ENCODE data around the gene ATL1. TPM values are rescaled to one million over a fixed set of nuclear protein-coding genes. Genes with fewer than 3 reads are reported as not detected.

Gene ATL1
- total RNA-seq, 3 donors from 2014 or later, result 12.0 to 15.1 (median 13.1) TPM

DNA sequence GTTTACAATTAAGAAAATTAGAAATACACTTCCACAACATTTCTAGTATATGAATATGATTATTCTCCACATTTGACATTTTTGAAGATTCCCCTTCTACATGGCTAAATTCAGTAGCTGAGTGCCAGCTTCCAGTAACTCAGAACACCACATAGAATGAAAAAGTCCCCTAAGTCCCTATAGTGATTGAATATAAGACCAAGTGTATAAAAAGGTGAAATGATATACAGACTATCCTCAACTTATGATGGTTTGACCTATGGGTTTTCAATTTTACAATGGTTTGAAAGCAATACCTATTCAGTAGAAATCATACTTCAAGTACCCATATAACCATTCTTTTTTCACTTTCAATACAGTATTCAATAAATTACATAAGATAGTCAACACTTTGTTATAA, 15.8 kb downstream of the ATL1 start:
- no peak for DNase-seq
- Histone ChIP-seq H3K36me3 (ENCODE audit: low read depth) (no peaks in the 10 kb centered on the region), H3K4me1 (ENCODE audit: low read depth) (no peaks in the 10 kb centered on the region), H3K4me3 (no peak overlapping the region), H3K9me3 (peaks cover 5% of the 10 kb centered on the region)
- TF ChIP-seq, protein P1, sequence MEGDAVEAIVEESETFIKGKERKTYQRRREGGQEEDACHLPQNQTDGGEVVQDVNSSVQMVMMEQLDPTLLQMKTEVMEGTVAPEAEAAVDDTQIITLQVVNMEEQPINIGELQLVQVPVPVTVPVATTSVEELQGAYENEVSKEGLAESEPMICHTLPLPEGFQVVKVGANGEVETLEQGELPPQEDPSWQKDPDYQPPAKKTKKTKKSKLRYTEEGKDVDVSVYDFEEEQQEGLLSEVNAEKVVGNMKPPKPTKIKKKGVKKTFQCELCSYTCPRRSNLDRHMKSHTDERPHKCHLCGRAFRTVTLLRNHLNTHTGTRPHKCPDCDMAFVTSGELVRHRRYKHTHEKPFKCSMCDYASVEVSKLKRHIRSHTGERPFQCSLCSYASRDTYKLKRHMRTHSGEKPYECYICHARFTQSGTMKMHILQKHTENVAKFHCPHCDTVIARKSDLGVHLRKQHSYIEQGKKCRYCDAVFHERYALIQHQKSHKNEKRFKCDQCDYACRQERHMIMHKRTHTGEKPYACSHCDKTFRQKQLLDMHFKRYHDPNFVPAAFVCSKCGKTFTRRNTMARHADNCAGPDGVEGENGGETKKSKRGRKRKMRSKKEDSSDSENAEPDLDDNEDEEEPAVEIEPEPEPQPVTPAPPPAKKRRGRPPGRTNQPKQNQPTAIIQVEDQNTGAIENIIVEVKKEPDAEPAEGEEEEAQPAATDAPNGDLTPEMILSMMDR (IDR thresholded peaks at IDR 0.05), result no peak
- no peak for ATAC-seq
- intact Hi-C loops (cut with DNase I, micrococcal nuclease), result no loop called here

DNA sequence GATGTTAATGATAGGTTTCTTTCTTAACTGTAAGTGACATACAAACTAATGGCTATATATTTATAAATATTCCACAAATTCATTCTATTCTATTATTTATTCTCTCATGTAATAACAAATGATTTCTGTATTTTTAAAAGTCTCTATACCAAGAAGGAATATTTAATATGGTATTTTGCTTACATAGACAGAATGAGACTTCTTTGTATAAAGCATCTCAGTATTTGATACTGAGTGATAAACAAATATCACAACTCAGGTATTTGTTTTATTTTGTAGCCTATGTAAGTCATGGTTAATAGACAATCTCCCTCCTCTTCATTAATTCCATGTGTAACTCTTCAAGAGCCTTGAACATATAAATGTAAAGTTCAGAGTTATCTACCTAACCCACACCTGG, 18.0 kb downstream of the ATL1 start:
- TF ChIP-seq, protein P1 (IDR thresholded peaks at IDR 0.05), result no peak
- ATAC-seq, result no peak
- Histone ChIP-seq H3K4me3 (no peak overlapping the region), H3K36me3 (ENCODE audit: low read depth) (no peaks in the 10 kb centered on the region), H3K4me1 (ENCODE audit: low read depth) (no peaks in the 10 kb centered on the region), H3K9me3 (no peaks in the 10 kb centered on the region)
- intact Hi-C loops (cut with DNase I, micrococcal nuclease), result no loop called here
- DNase-seq, result no peak

DNA sequence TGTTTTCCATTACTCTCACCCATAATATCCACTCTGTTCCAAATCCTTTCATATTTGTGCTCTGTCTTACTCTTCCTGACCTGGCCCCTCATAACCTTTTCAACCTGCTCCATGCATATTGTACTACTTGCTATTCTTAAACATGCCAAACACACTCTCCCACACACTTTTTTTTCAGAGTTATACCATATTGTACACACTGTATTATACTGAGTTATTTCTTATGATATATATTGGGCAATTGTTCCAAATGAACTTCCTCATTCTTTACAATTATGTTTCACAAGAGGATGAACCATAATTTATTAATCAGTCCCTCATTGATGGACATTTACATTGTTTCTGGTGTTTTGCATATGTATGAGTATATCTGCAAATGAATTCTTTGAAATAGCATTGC, 18.5 kb downstream of the ATL1 start:
- H3K36me3 ChIP-seq (ENCODE audit: low read depth), result no peaks in the 10 kb centered on the region
- no peaks in the 10 kb centered on the region for H3K9me3 ChIP-seq
- TF ChIP-seq, protein P1 (IDR thresholded peaks at IDR 0.05), result no peak
- intact Hi-C loops (cut with DNase I, micrococcal nuclease), result no loop called here
- ATAC-seq (no peak), DNase-seq (no peak)
- H3K4me1 ChIP-seq (ENCODE audit: low read depth), result no peaks in the 10 kb centered on the region
- H3K4me3 ChIP-seq, result no peak overlapping the region

DNA sequence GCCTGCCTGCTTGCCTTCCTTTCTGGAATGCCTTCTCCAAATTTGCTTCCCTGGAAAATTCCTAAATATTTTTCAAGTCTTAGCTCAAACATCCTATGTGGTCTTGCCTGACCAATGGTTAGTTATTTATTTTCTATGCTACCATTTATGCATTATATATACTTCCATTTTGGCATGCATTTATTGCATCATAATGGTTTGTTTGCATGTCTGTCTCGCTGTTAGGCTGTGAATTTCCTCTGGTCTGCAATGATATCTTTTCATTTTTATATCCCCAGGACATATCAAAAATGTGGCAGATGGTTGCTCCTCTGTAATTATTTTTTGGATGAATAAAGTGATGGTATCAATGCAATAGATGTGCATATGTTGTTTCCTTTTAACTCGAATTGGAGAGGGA, 30.5 kb downstream of the ATL1 start:
- Histone ChIP-seq H3K9me3 (no peaks in the 10 kb centered on the region), H3K4me1 (ENCODE audit: low read depth) (no peaks in the 10 kb centered on the region), H3K36me3 (ENCODE audit: low read depth) (no peaks in the 10 kb centered on the region), H3K4me3 (no peak overlapping the region)
- ATAC-seq (no peak), DNase-seq (no peak)
- intact Hi-C loops (cut with DNase I, micrococcal nuclease), result no loop called here
- TF ChIP-seq, protein P1 (IDR thresholded peaks at IDR 0.05), result no peak

DNA sequence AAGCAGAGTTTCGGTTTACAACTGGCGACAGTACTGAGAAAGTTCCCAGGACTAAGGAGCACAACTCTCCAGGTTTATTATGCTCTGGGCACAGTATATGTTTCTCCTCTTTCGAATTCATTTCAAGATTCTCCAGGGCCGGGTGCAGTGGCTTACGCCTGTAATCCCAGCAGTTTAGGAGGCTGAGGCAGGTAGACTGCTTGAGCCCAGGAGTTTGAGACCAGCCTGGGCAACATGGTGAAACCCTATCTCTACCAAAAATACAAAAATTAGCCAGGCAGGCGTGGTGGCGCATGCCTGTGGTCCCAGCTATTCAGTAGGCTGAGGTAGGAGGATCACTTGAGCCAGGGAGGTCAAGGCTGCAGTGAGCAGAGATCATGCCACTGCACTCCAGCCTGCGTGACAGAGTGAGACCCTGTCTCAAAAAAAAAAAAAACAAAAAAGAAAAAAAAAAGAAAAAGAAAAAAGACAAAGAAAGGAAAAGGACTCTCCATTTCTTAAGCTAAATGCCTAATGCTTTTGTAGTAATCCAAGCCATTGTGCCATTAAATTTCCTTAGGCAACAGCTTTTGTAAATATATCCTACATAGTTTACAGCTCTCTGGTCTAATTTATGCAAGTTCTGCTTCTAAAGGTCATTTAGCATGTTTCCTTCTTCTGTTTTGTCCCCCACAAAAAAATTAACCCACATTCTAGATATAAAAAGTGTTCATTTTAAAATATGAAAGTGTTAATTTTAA, 34.8 kb downstream of the ATL1 start:
- no peaks in the 10 kb centered on the region for H3K4me1 ChIP-seq (ENCODE audit: low read depth)
- no peaks in the 10 kb centered on the region for H3K36me3 ChIP-seq (ENCODE audit: low read depth)
- TF ChIP-seq, protein P1 (IDR thresholded peaks at IDR 0.05), result no peak
- H3K4me3 ChIP-seq, result no peak overlapping the region
- no peak for ATAC-seq
- H3K9me3 ChIP-seq, result no peaks in the 10 kb centered on the region
- no peak for DNase-seq
- intact Hi-C loops (cut with DNase I, micrococcal nuclease), result no loop called here

Measured in mucosa of descending colon (tissue), 3 donors.